Parathyroid adenoma (tissue), 2 donors: ENCODE data around the gene LTB4R2.
"Not testable (repeated sequence)": the region's sequence is repeated elsewhere in the genome, so short reads cannot be mapped to it uniquely, and the experiment has no call there.

Experiments used
- H2AFZ ChIP-seq: fragments of 300-600 bp; sonication (generic); one replicate; pipeline ENCODE4 v1.7.0; 2017; ENCODE audit warnings: antibody characterized with exemption, mild to moderate bottlenecking
- H3K27ac ChIP-seq: fragments of 300-600 bp; sonication (generic); one replicate; pipeline ENCODE4 v1.7.0; 2017
- H3K27me3 ChIP-seq: fragments of 300-600 bp; sonication (generic); one replicate; pipeline ENCODE4 v1.7.0; 2017; ENCODE audit warnings: low read length; ENCODE audit not compliant: control insufficient read depth, insufficient read depth
- H3K36me3 ChIP-seq: fragments of 300-600 bp; sonication (generic); one replicate; pipeline ENCODE4 v1.7.0; 2017; ENCODE audit warnings: low read length; ENCODE audit not compliant: control insufficient read depth, insufficient read depth
- H3K4me1 ChIP-seq: fragments of 300-600 bp; sonication (generic); one replicate; pipeline ENCODE4 v1.7.0; 2017; ENCODE audit warnings: control low read depth
- H3K4me2 ChIP-seq: fragments of 300-600 bp; sonication (generic); one replicate; pipeline ENCODE4 v1.7.0; 2017; ENCODE audit warnings: low read length
- H3K4me3 ChIP-seq: fragments of 300-600 bp; sonication (generic); one replicate; pipeline ENCODE4 v1.7.0; 2017; ENCODE audit warnings: low read depth, low read length
- H3K79me2 ChIP-seq: fragments of 300-600 bp; sonication (generic); one replicate; pipeline ENCODE4 v1.7.0; 2017; ENCODE audit warnings: control low read depth
- H3K9ac ChIP-seq: fragments of 300-600 bp; sonication (generic); one replicate; pipeline ENCODE4 v1.7.0; 2017; ENCODE audit warnings: mild to moderate bottlenecking
- H3K9me3 ChIP-seq: fragments of 300-600 bp; sonication (generic); one replicate; pipeline ENCODE4 v1.7.0; 2017; ENCODE audit warnings: low read length; ENCODE audit not compliant: control insufficient read depth
- CTCF ChIP-seq: fragments of 300-600 bp; sonication (generic); IDR thresholded peaks from one replicate; pipeline ENCODE4 v1.7.0; 2017; ENCODE audit warnings: antibody characterized with exemption, mild to moderate bottlenecking
- donor health status: primary hyperparathyroidism.

The LTB4R2 gene

GRCh38 chr14:24349742-24350141 is 39.8 kb downstream of the LTB4R2 start:
- Histone ChIP-seq H3K4me2 (no peak overlapping the region), H3K36me3 (no peaks in the 10 kb centered on the region), H3K79me2 (no peaks in the 10 kb centered on the region), H3K27ac (no peak overlapping the region), H3K27me3 (no peaks in the 10 kb centered on the region), H2AFZ (no peak overlapping the region), H3K4me3 (no peak overlapping the region), H3K9ac (no peak overlapping the region), H3K9me3 (no peaks in the 10 kb centered on the region), H3K4me1 (no peaks in the 10 kb centered on the region)
- no peak for TF ChIP-seq CTCF

- H3K4me2 ChIP-seq = no peak overlapping the region
- no peaks in the 10 kb centered on the region for H3K4me1 ChIP-seq
- H2AFZ ChIP-seq = no peak overlapping the region
- no peak for TF ChIP-seq CTCF
- no peaks in the 10 kb centered on the region for H3K79me2 ChIP-seq
- no peak overlapping the region for H3K27ac ChIP-seq
- no peaks in the 10 kb centered on the region for H3K9me3 ChIP-seq
- H3K27me3 ChIP-seq = no peaks in the 10 kb centered on the region
- H3K4me3 ChIP-seq = no peak overlapping the region
- H3K36me3 ChIP-seq = no peaks in the 10 kb centered on the region
- H3K9ac ChIP-seq = no peak overlapping the region
Observed at GRCh38 chr14:24351517-24351916, 41.6 kb downstream of the LTB4R2 start.

GRCh38 chr14:24353559-24354481 is 43.9 kb downstream of the LTB4R2 start:
- no peaks in the 10 kb centered on the region for H3K27me3 ChIP-seq
- H3K4me2 ChIP-seq = no peak overlapping the region
- TF ChIP-seq CTCF = no peak
- no peak overlapping the region for H2AFZ ChIP-seq
- no peaks in the 10 kb centered on the region for H3K79me2 ChIP-seq
- H3K27ac ChIP-seq = no peak overlapping the region
- H3K9me3 ChIP-seq = no peaks in the 10 kb centered on the region
- no peak overlapping the region for H3K9ac ChIP-seq
- no peaks in the 10 kb centered on the region for H3K36me3 ChIP-seq
- H3K4me1 ChIP-seq = no peaks in the 10 kb centered on the region
- H3K4me3 ChIP-seq = no peak overlapping the region

GRCh38 chr14:24354482-24354825 is 44.5 kb downstream of the LTB4R2 start:
- H3K27me3 ChIP-seq, H2AFZ ChIP-seq, H3K9ac ChIP-seq, H3K4me1 ChIP-seq, H3K36me3 ChIP-seq, H3K27ac ChIP-seq, H3K79me2 ChIP-seq, H3K4me2 ChIP-seq, H3K9me3 ChIP-seq, H3K4me3 ChIP-seq: not testable (repeated sequence)

GRCh38 chr14:24355009-24355408 is 45.1 kb downstream of the LTB4R2 start:
- H3K4me2 ChIP-seq = no peak overlapping the region
- no peak overlapping the region for H3K9ac ChIP-seq
- no peaks in the 10 kb centered on the region for H3K79me2 ChIP-seq
- no peak overlapping the region for H3K27ac ChIP-seq
- no peaks in the 10 kb centered on the region for H3K9me3 ChIP-seq
- no peaks in the 10 kb centered on the region for H3K36me3 ChIP-seq
- no peaks in the 10 kb centered on the region for H3K4me1 ChIP-seq
- no peak overlapping the region for H2AFZ ChIP-seq
- H3K27me3 ChIP-seq = no peaks in the 10 kb centered on the region
- TF ChIP-seq CTCF = no peak
- H3K4me3 ChIP-seq = no peak overlapping the region
